SU-DHL-6 (cell line): Measurements from ENCODE around the gene PHYHD1.

ENCODE experiments used
- H2AFZ ChIP-seq: fragments of 200-600 bp; sonication (generic); 2 replicates; pipeline ENCODE4 v1.6.1; 2014; ENCODE audit warnings: low read depth, mild to moderate bottlenecking, moderate library complexity, mixed read lengths, antibody characterized with exemption, low read length; ENCODE audit not compliant: severe bottlenecking
- H3F3A ChIP-seq: fragments of 200-600 bp; shearing (Covaris generic); 2 replicates; pipeline ENCODE4 v1.6.0; 2016; ENCODE audit warnings: antibody characterized with exemption, mild to moderate bottlenecking; ENCODE audit not compliant: insufficient read depth
- H3K27ac ChIP-seq: fragments of 200-600 bp; sonication (generic); 2 replicates; pipeline ENCODE4 v1.5.1; 2016; ENCODE audit warnings: low read depth, mild to moderate bottlenecking, low read length, moderate library complexity, mixed read lengths
- H3K27me3 ChIP-seq: fragments of 200-600 bp; sonication (generic), shearing (Covaris generic); 2 replicates; pipeline ENCODE4 v1.6.0; 2014; ENCODE audit warnings: mild to moderate bottlenecking, low read length
- H3K36me3 ChIP-seq: fragments of 200-600 bp; sonication (generic); 2 replicates; pipeline ENCODE4 v1.6.1; 2014; ENCODE audit warnings: mild to moderate bottlenecking, low read length, mixed read lengths
- H3K4me2 ChIP-seq: fragments of 300-600, 200-600 bp; shearing (Covaris generic), sonication (generic); 2 replicates; pipeline ENCODE4 v1.6.0; 2014; ENCODE audit warnings: low read length, low read depth, mild to moderate bottlenecking; ENCODE audit not compliant: poor library complexity, severe bottlenecking
- H3K4me3 ChIP-seq: fragments of 200-600 bp; sonication (generic); 2 replicates; pipeline ENCODE4 v1.5.1; 2014; ENCODE audit warnings: antibody characterized with exemption, low read length, mild to moderate bottlenecking, mixed read lengths; ENCODE audit not compliant: insufficient read depth, poor library complexity, severe bottlenecking
- H3K79me2 ChIP-seq: fragments of 200-600 bp; sonication (generic); 2 replicates; pipeline ENCODE4 v1.6.1; 2014; ENCODE audit warnings: mild to moderate bottlenecking, low read length, moderate library complexity; ENCODE audit not compliant: insufficient read depth
- H3K9ac ChIP-seq: fragments of 200-600 bp; sonication (generic); 2 replicates; pipeline ENCODE4 v1.7.0; 2014; ENCODE audit warnings: mild to moderate bottlenecking, low read length
- H3K9me2 ChIP-seq: fragments of 200-600 bp; sonication (generic); replicated peaks from 2 replicates; pipeline ENCODE4 v1.6.1; 2014; ENCODE audit warnings: low read length; ENCODE audit not compliant: insufficient read depth
- H3K9me3 ChIP-seq: fragments of 200-600 bp; sonication (generic); 2 replicates; pipeline ENCODE4 v1.6.1; 2014; ENCODE audit warnings: low read length, mixed read lengths; ENCODE audit not compliant: insufficient read depth
- H4K20me1 ChIP-seq: fragments of 200-600 bp; sonication (generic); 2 replicates; pipeline ENCODE4 v1.6.1; 2014; ENCODE audit warnings: low read depth, mild to moderate bottlenecking, antibody characterized with exemption, low read length, moderate library complexity, mixed read lengths
- EZH2phosphoT487 ChIP-seq: fragments of 200-600 bp; sonication (generic), shearing (Covaris generic); conservative IDR thresholded peaks from 2 replicates; pipeline ENCODE4 v1.6.1; 2018; ENCODE audit warnings: mild to moderate bottlenecking, antibody characterized with exemption, low read length, moderate library complexity, mixed read lengths
- TF ChIP-seq, protein P1 (sequence below): fragments of 200-600 bp; sonication (generic); IDR thresholded peaks from one replicate; pipeline ENCODE4 v1.5.1; 2017; ENCODE audit warnings: antibody characterized with exemption, mild to moderate bottlenecking, low read length, moderate library complexity; ENCODE audit not compliant: insufficient read depth, poor library complexity, severe bottlenecking

PHYHD1 gene

GRCh38 chr9:128885798-128886197 lies 35.0 kb upstream of the PHYHD1 start:
- H3K79me2 ChIP-seq, result peaks cover 72% of the 10 kb centered on the region
- no peaks in the 10 kb centered on the region for H3K27me3 ChIP-seq
- peaks cover 7% of the 10 kb centered on the region for H3F3A ChIP-seq
- H2AFZ ChIP-seq, result no peak overlapping the region
- no peak overlapping the region for H3K4me3 ChIP-seq
- TF ChIP-seq, protein P1, sequence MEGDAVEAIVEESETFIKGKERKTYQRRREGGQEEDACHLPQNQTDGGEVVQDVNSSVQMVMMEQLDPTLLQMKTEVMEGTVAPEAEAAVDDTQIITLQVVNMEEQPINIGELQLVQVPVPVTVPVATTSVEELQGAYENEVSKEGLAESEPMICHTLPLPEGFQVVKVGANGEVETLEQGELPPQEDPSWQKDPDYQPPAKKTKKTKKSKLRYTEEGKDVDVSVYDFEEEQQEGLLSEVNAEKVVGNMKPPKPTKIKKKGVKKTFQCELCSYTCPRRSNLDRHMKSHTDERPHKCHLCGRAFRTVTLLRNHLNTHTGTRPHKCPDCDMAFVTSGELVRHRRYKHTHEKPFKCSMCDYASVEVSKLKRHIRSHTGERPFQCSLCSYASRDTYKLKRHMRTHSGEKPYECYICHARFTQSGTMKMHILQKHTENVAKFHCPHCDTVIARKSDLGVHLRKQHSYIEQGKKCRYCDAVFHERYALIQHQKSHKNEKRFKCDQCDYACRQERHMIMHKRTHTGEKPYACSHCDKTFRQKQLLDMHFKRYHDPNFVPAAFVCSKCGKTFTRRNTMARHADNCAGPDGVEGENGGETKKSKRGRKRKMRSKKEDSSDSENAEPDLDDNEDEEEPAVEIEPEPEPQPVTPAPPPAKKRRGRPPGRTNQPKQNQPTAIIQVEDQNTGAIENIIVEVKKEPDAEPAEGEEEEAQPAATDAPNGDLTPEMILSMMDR, result no peak
- TF ChIP-seq EZH2phosphoT487, result no peak
- H3K36me3 ChIP-seq, result no peaks in the 10 kb centered on the region
- H4K20me1 ChIP-seq, result no peaks in the 10 kb centered on the region; the same call in 1 of the 2 replicates
- H3K4me2 ChIP-seq, result no peak overlapping the region
- H3K9me3 ChIP-seq, result no peaks in the 10 kb centered on the region
- no peak overlapping the region for H3K9ac ChIP-seq
- no peak overlapping the region for H3K27ac ChIP-seq
- H3K9me2 ChIP-seq, result no peaks in the 10 kb centered on the region

GRCh38 chr9:128886211-128886891 lies 34.4 kb upstream of the PHYHD1 start:
- H3K36me3 ChIP-seq, result no peaks in the 10 kb centered on the region
- H3K79me2 ChIP-seq, result peaks cover 71% of the 10 kb centered on the region
- no peak overlapping the region for H3K9ac ChIP-seq
- no peaks in the 10 kb centered on the region for H3K9me3 ChIP-seq
- H3K4me2 ChIP-seq, result no peak overlapping the region
- H3K9me2 ChIP-seq, result no peaks in the 10 kb centered on the region
- H3K27ac ChIP-seq, result no peak overlapping the region
- no peaks in the 10 kb centered on the region; the same call in 1 of the 2 replicates for H4K20me1 ChIP-seq
- no peak overlapping the region for H2AFZ ChIP-seq
- H3F3A ChIP-seq, result peaks cover 3% of the 10 kb centered on the region
- TF ChIP-seq, protein P1, result no peak
- TF ChIP-seq EZH2phosphoT487, result no peak
- no peaks in the 10 kb centered on the region for H3K27me3 ChIP-seq
- H3K4me3 ChIP-seq, result no peak overlapping the region

- Histone ChIP-seq H3K9ac (no peak overlapping the region), H4K20me1 (no peaks in the 10 kb centered on the region; the same call in 1 of the 2 replicates), H3K9me2 (no peaks in the 10 kb centered on the region), H3K9me3 (no peaks in the 10 kb centered on the region), H3K36me3 (no peaks in the 10 kb centered on the region), H3K27ac (no peak overlapping the region), H3K4me3 (no peak overlapping the region), H2AFZ (no peak overlapping the region), H3F3A (no peaks in the 10 kb centered on the region), H3K4me2 (no peak overlapping the region), H3K27me3 (no peaks in the 10 kb centered on the region), H3K79me2 (peaks cover 74% of the 10 kb centered on the region)
- TF ChIP-seq EZH2phosphoT487, result no peak
- TF ChIP-seq, protein P1, result no peak
Measured at GRCh38 chr9:128887049-128887448, 33.7 kb upstream of the PHYHD1 start.
